B cell (primary cell): ENCODE data around the gene SECTM1. TPM values are rescaled to one million over a fixed set of nuclear protein-coding genes. Genes with fewer than 3 reads are reported as not detected.

ENCODE experiments used
- ATAC-seq: fragments of 200-7000 bp; cut with Tn5 transposase; one replicate; pipeline ENCODE4 v1.10.0; 2021; ENCODE audit warnings: low read depth, mild to moderate bottlenecking, moderate number of reproducible peaks, moderate library complexity
- CTCF ChIA-PET: fragments of 350-600 bp; sonication (Branson Sonifier 250); formaldehyde crosslinking; loops from one replicate; lab custom pipeline; 2021; ENCODE audit warnings: antibody characterized with exemption, inconsistent platforms; lab: Charles Lee
- POLR2A ChIA-PET: fragments of 350-600 bp; sonication (Branson Sonifier 250); formaldehyde crosslinking; loops from one replicate; lab custom pipeline; 2021; ENCODE audit warnings: antibody characterized with exemption; lab: Charles Lee
- DNase-seq: peaks from one replicate; pipeline ENCODE4 v3.0.0; 2013
- H2AFZ ChIP-seq: 2 replicates; pipeline ENCODE4 v1.6.1; 2012; ENCODE audit warnings: mild to moderate bottlenecking, low read depth, low read length; ENCODE audit not compliant: insufficient read depth, poor library complexity, severe bottlenecking
- H3K27ac ChIP-seq, 2 donors: 1 replicate in 1 of 2; 2 replicates in 1 of 2; pipeline ENCODE4 v1.5.1; 2012 to 2013; ENCODE audit warnings: low read length in 2 of 2, mild to moderate bottlenecking in 2 of 2, moderate library complexity in 1 of 2
- H3K27me3 ChIP-seq, 4 experiments: fragments of 200-600 bp in 1 of 4; sonication (generic) in 1 of 4; replicated peaks in 1 of 4; 1 replicate in 2 of 4; 2 replicates in 2 of 4; pipeline versions ENCODE4 v1.6.1 to v1.7.0; 2013 to 2016; ENCODE audit warnings: low read length in 3 of 4, mild to moderate bottlenecking in 2 of 4, mixed read lengths in 1 of 4, moderate library complexity in 1 of 4; ENCODE audit not compliant: insufficient read depth in 4 of 4, control insufficient read depth in 3 of 4; ENCODE audit errors: control extremely low read depth in 1 of 4
- H3K36me3 ChIP-seq, 2 experiments: replicated peaks in 1 of 2; 1 replicate in 1 of 2; 2 replicates in 1 of 2; pipeline versions ENCODE4 v1.6.1 to v1.7.1; 2013; ENCODE audit warnings: low read length in 1 of 2; ENCODE audit not compliant: insufficient read depth in 2 of 2, control insufficient read depth in 1 of 2; ENCODE audit errors: control extremely low read depth in 1 of 2, extremely low read depth in 1 of 2
- H3K4me1 ChIP-seq, 2 donors: fragments of 200-600 bp in 1 of 2; sonication (generic) in 1 of 2; 1 replicate in 1 of 2; 2 replicates in 1 of 2; pipeline versions ENCODE4 v1.5.1 to v1.6.1; 2013 to 2017; ENCODE audit warnings: low read length in 2 of 2; ENCODE audit not compliant: control insufficient read depth in 2 of 2, insufficient read depth in 2 of 2
- H3K4me2 ChIP-seq: replicated peaks from 2 replicates; pipeline ENCODE3; 2012; ENCODE audit warnings: mild to moderate bottlenecking, low read depth, low read length; ENCODE audit not compliant: poor library complexity, severe bottlenecking
- H3K4me3 ChIP-seq, 5 experiments: fragments of 200-600 bp in 1 of 5; sonication (generic) in 1 of 5; 1 replicate in 3 of 5; 2 replicates in 2 of 5; pipeline versions ENCODE4 v1.5.1 to v1.7.0; 2011 to 2016; ENCODE audit warnings: low read length in 4 of 5, mild to moderate bottlenecking in 4 of 5, low read depth in 2 of 5, control low read depth in 1 of 5, moderate library complexity in 1 of 5; ENCODE audit not compliant: insufficient read depth in 1 of 5; ENCODE audit errors: control extremely low read depth in 1 of 5, extremely low read depth in 1 of 5
- H3K79me2 ChIP-seq: fragments of 200-600 bp; sonication (generic); one replicate; pipeline ENCODE4 v1.6.0; 2016; ENCODE audit warnings: low read length; ENCODE audit not compliant: control insufficient read depth, insufficient read depth
- H3K9ac ChIP-seq: fragments of 200-600 bp; sonication (generic); 2 replicates; pipeline ENCODE4 v1.6.1; 2017; ENCODE audit warnings: mild to moderate bottlenecking, low read length, moderate library complexity
- H3K9me3 ChIP-seq, 3 donors: one replicate each; pipeline versions ENCODE4 v1.6.1 to v1.7.1; 2013; ENCODE audit warnings: low read length in 2 of 3; ENCODE audit not compliant: control insufficient read depth in 2 of 3, insufficient read depth in 1 of 3; ENCODE audit errors: control extremely low read depth in 1 of 3
- H4K20me1 ChIP-seq: 2 replicates; pipeline ENCODE4 v1.6.0; 2012; ENCODE audit warnings: mild to moderate bottlenecking, low read length; ENCODE audit not compliant: insufficient read depth, control insufficient read depth, poor library complexity, severe bottlenecking
- H3K27ac Mint-ChIP-seq: one replicate; pipeline ENCODE4 v1.8.0; 2021; ENCODE audit warnings: mixed read lengths
- H3K27me3 Mint-ChIP-seq: one replicate; pipeline ENCODE4 v1.8.0; 2021; ENCODE audit warnings: mixed read lengths
- H3K4me1 Mint-ChIP-seq: one replicate; pipeline ENCODE4 v1.8.0; 2021; ENCODE audit warnings: mixed read lengths
- H3K4me3 Mint-ChIP-seq: one replicate; pipeline ENCODE4 v1.8.0; 2021; ENCODE audit warnings: mixed read lengths
- H3K9me3 Mint-ChIP-seq: one replicate; pipeline ENCODE4 v1.8.0; 2022; ENCODE audit warnings: mixed read lengths; ENCODE audit not compliant: insufficient read depth
- EZH2 ChIP-seq: IDR thresholded peaks from 2 replicates; pipeline ENCODE4 v1.6.1; 2012; ENCODE audit warnings: borderline replicate concordance, low read depth, mild to moderate bottlenecking, moderate library complexity, low read length; ENCODE audit not compliant: insufficient read depth, poor library complexity, severe bottlenecking
- WGBS: methylation state at CpG from one replicate; pipeline ENCODE4 v1.1.5; 2013; ENCODE audit warnings: missing lambda C conversion rate; ENCODE audit not compliant: insufficient coverage; 5-methylcytosine and 5-hydroxymethylcytosine counted together
- intact Hi-C: fragments of 100-400 bp; cut with micrococcal nuclease; formaldehyde crosslinking; loops from one replicate; pipeline ENCODE4 v1.10.0; 2022
- polyA plus RNA-seq: library from polyadenylated mRNA; depleted of rRNA; stranded (reverse); fragments of >200 nt; gene quantifications from 2 replicates; pipeline ENCODE4 v1.2.3, GENCODE V29; 2012
- total RNA-seq, 2 donors: library from RNA; stranded (reverse); fragments of 120-200 nt in 1 of 2; gene quantifications; 1 replicate in 1 of 2; 2 replicates in 1 of 2; pipeline versions ENCODE4 v1.2.3 to v1.2.4, GENCODE V29; 2013 to 2022
- TF ChIP-seq, protein P1 (sequence below): fragments of 200-600 bp; IDR thresholded peaks from one replicate; pipeline ENCODE4 v1.8.0; 2022; ENCODE audit warnings: antibody characterized with exemption, mild to moderate bottlenecking

SECTM1 gene
- total and polyA plus RNA-seq, 2 donors (not counting 1 experiment from before 2014, with no cell fraction given): 0.17 to 1.2 TPM

DNA sequence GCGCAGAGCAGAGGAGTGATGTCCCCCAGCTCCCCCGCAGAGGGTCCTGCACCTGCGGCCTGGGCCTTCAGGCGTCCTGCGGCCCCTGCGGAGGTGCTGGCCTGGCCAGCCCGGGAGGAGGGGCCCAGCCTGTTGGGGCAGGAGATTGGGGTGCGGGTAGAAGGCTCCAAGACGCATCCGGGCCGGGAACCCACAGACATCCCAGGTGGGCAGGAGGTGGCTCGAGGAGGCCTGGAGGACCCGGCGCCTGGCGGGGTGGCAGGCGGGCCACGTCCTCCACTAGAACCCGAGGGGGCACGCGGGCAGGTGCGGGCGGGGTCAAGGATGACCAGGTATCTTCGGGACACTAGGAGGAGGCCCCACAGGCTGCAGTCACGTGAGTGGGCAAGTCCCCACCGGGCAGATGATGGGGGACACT, 647 bp upstream of the SECTM1 start:
- Mint-ChIP-seq H3K9me3 (no peaks in the 10 kb centered on the region), H3K27me3 (peaks cover 10% of the 10 kb centered on the region), H3K4me3 (peak overlapping the region; percentile 95), H3K4me1 (peaks cover 24% of the 10 kb centered on the region), H3K27ac (no peak overlapping the region)
- H3K4me2 ChIP-seq: peak overlapping the region; percentile 80
- peak overlapping the region; percentile 48 for H2AFZ ChIP-seq
- CTCF ChIA-PET: interaction anchor here (0.7 to 2.0 kb wide), 2 partner anchors 17 to 677 kb away, joined by 3 to 5 read pairs; no protein-coding TSS in a partner anchor
- no peak for DNase-seq
- H3K9me3 ChIP-seq: peaks cover 0 to 15% (median 0%) of the 10 kb centered on the region in 3 donors
- intact Hi-C loops: no loop called here
- H3K27me3 ChIP-seq: peaks cover 0 to 49% (median 21%) of the 10 kb centered on the region in 4 experiments
- H3K4me1 ChIP-seq: peaks cover 26 to 37% of the 10 kb centered on the region in 2 donors
- TF ChIP-seq, protein P1, sequence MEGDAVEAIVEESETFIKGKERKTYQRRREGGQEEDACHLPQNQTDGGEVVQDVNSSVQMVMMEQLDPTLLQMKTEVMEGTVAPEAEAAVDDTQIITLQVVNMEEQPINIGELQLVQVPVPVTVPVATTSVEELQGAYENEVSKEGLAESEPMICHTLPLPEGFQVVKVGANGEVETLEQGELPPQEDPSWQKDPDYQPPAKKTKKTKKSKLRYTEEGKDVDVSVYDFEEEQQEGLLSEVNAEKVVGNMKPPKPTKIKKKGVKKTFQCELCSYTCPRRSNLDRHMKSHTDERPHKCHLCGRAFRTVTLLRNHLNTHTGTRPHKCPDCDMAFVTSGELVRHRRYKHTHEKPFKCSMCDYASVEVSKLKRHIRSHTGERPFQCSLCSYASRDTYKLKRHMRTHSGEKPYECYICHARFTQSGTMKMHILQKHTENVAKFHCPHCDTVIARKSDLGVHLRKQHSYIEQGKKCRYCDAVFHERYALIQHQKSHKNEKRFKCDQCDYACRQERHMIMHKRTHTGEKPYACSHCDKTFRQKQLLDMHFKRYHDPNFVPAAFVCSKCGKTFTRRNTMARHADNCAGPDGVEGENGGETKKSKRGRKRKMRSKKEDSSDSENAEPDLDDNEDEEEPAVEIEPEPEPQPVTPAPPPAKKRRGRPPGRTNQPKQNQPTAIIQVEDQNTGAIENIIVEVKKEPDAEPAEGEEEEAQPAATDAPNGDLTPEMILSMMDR: no peak
- no peak for TF ChIP-seq EZH2
- H3K4me3 ChIP-seq: peak overlapping the region in 2 of 5 experiments; percentile 50 to 59
- H3K36me3 ChIP-seq: no peaks in the 10 kb centered on the region
- H3K79me2 ChIP-seq: no peaks in the 10 kb centered on the region
- POLR2A ChIA-PET: interaction anchor here (0.7 to 1.9 kb wide), 2 partner anchors 22 to 36 kb away, joined by 4 to 6 read pairs; no protein-coding TSS in a partner anchor
- peak overlapping the region; percentile 58 for H3K9ac ChIP-seq
- no peak for ATAC-seq
- no peaks in the 10 kb centered on the region for H4K20me1 ChIP-seq
- WGBS: 48% methylated on average over 25 of the region's 25 CpGs
- H3K27ac ChIP-seq: no peak overlapping the region

DNA sequence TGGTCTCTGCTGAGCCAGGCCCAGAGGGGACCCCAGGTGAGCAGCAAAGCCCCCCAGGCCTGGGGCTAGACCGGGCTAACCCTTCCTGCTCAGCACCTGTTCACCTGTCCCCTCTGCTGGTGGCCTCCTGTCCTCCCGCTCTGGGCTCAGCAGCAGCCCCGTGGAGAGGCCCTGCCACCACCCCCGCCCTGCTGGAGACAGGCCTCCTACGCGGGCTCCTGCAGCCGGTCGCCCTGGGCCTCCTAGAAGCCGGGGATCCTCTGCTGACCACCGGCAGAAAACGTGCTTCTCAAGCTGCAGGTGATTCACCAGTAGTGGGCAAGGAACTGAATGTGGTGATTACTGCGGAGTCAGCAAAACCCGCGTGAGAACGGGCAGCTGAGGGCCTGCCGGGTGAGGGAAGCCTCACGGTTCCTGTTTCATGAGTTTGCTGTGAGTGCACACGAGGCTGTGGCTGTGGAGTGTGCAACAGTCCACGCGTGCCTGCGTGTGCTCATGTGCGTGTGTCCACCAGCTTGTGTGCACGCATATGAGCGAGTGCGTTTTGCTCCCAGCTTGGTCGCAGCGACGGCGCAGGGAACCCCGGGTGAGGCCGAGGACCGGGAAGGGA, 792 bp downstream of the SECTM1 start:
- TF ChIP-seq, protein P1: no peak
- no peak for TF ChIP-seq EZH2
- 17% methylated on average over 32 of the region's 32 CpGs for WGBS
- Histone ChIP-seq H3K36me3 (no peaks in the 10 kb centered on the region), H3K79me2 (no peaks in the 10 kb centered on the region), H3K4me2 (peak overlapping the region; percentile 80), H3K4me3 (peak overlapping the region; percentile 5 to 53 (median 49)), H4K20me1 (no peaks in the 10 kb centered on the region), H3K27me3 (peaks cover 0 to 61% (median 22%) of the 10 kb centered on the region in 4 experiments), H3K27ac (no peak overlapping the region), H3K9me3 (peaks cover 0 to 19% (median 0%) of the 10 kb centered on the region in 3 donors), H2AFZ (peak overlapping the region; percentile 33), H3K9ac (peak overlapping the region; percentile 51), H3K4me1 (peaks cover 26 to 37% of the 10 kb centered on the region in 2 donors)
- Mint-ChIP-seq H3K9me3 (no peaks in the 10 kb centered on the region), H3K27me3 (peaks cover 8% of the 10 kb centered on the region), H3K27ac (peak overlapping the region; percentile 53), H3K4me1 (peaks cover 24% of the 10 kb centered on the region), H3K4me3 (peak overlapping the region; percentile 95)
- intact Hi-C loops: no loop called here
- ATAC-seq (peak; percentile 56), DNase-seq (peak; percentile 71)
- ChIA-PET POLR2A (interaction anchor here (1.9 kb wide), 1 partner anchor 35 kb away, joined by 6 read pairs; no protein-coding TSS in a partner anchor), CTCF (interaction anchor here (0.6 to 2.0 kb wide), 5 partner anchors 17 to 148 kb away, joined by 3 to 5 read pairs (median 4); no protein-coding TSS in a partner anchor)
